ENCODE data around the gene WEE2.

The WEE2 gene

DNA sequence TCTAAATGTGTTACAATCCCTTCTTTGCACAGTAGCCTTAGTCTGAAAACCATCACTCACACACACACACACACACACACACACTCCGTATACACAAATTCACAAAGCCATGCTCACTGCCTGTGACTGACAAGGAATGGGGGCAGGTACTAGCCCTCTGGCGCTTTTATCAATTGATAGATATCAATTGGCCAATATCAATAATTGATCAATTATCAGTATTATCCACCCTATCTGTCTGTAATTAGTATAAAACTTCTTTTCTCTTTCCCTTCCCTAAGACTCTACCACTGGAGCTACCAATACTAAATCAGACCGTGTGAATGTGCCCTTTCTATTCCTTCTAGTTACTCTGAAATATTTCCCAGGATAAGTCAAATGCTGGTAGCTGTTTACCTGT lies 8.3 kb upstream of the WEE2 start:
- TF ChIP-seq POLR2AphosphoS5 (IDR thresholded peaks at IDR 0.05; ENCODE audit: low read depth, low read length) (no peak), SIN3A (IDR thresholded peaks at IDR 0.05; ENCODE audit: borderline replicate concordance, insufficient read depth, low read length) (no peak), FOXP2 (optimal IDR thresholded peaks at IDR 0.05; ENCODE audit: borderline replicate concordance, extremely low read depth, extremely low read length, insufficient read depth) (no peak)

DNA sequence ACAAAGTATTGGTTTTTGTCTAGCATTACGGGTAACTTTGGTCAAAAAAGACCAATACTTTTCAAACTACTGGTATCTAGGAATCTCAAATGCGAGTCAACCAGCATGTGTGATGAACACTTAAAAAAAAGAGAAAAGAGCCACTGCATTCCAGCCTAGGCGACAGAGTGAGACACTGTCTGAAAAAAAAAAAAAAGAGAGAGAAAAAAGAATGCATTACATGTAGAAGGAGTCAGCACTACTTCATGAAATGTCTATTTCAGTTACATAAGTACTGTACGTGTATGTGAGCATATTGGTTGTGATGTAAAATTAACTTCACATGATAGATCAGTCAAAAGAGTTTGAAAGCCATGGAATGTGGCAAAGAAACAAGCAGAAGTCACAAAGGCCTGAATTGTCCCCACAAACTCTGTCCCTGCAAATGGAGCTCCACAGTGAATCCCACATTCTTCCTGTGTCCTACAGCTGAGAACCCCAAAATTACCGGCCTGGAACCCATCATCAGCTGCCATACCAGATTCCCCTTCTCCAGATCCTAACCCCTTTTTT lies 7.8 kb upstream of the WEE2 start:
- TF ChIP-seq FOXP2 (optimal IDR thresholded peaks at IDR 0.05; ENCODE audit: borderline replicate concordance, extremely low read depth, extremely low read length, insufficient read depth) (no peak), POLR2AphosphoS5 (IDR thresholded peaks at IDR 0.05; ENCODE audit: low read depth, low read length) (no peak), TAF1 (IDR thresholded peaks at IDR 0.05; ENCODE audit: borderline replicate concordance, insufficient read depth, low read length) (no peak)
- TF ChIP-seq, protein P1, sequence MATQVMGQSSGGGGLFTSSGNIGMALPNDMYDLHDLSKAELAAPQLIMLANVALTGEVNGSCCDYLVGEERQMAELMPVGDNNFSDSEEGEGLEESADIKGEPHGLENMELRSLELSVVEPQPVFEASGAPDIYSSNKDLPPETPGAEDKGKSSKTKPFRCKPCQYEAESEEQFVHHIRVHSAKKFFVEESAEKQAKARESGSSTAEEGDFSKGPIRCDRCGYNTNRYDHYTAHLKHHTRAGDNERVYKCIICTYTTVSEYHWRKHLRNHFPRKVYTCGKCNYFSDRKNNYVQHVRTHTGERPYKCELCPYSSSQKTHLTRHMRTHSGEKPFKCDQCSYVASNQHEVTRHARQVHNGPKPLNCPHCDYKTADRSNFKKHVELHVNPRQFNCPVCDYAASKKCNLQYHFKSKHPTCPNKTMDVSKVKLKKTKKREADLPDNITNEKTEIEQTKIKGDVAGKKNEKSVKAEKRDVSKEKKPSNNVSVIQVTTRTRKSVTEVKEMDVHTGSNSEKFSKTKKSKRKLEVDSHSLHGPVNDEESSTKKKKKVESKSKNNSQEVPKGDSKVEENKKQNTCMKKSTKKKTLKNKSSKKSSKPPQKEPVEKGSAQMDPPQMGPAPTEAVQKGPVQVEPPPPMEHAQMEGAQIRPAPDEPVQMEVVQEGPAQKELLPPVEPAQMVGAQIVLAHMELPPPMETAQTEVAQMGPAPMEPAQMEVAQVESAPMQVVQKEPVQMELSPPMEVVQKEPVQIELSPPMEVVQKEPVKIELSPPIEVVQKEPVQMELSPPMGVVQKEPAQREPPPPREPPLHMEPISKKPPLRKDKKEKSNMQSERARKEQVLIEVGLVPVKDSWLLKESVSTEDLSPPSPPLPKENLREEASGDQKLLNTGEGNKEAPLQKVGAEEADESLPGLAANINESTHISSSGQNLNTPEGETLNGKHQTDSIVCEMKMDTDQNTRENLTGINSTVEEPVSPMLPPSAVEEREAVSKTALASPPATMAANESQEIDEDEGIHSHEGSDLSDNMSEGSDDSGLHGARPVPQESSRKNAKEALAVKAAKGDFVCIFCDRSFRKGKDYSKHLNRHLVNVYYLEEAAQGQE (IDR thresholded peaks at IDR 0.05; ENCODE audit: insufficient read depth in 1 of 2, low read depth in 2 of 2, low read length in 2 of 2): no peak

DNA sequence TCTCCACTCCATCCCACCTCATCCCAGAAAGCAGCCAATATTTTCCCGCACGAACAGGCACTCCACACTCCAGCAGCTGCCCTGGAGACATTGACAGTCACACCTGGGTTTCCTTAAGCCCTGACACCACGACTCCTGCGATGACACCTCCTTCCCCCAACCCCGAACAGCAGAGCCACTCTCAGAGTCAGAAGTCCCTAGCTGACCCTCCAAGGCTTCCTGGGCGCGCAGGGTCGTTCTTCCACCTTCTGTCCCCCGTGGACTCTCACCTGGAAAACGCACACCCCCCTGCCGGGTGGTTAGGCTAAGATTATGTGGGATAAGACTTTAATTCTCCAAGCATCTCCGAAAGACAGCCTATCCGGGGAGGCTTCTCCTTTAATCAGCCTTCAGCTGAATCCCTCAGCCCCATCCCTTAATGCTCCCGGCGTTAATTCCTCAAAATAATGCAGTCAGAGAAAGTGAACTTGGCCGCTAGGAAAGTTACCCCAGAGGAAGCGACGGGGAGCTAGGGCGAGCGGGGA lies 7.2 kb upstream of the WEE2 start:
- TF ChIP-seq SIN3A (IDR thresholded peaks at IDR 0.05; ENCODE audit: borderline replicate concordance, insufficient read depth, low read length): no peak

DNA sequence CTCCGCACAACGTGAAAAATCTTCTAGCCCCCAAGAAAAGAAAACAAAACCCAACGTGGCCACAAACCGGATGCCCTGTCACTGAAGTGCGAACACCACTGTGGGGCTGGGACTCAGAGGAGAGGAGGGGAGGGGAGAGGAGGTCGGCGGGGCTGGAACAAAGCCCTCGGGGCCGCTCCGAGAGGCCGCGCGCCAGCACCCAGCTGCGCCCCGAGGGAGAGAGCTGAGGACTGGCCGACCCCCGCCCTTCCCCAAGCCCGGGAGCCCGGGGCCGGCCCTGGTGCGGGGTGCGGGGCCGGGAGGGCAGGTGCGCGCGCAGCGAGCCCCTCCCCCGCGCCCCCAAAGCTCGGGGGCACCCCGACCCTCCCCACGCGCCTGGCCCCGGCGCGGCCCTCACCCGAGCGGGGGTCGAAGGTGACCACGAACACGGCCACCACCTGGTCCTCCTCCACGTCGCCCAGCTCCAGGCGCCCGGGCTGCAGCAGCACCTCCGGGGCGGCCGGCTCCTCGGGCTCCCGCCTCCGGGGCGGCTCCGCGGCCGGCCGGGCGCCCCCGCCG lies 6.6 kb upstream of the WEE2 start:
- TF ChIP-seq, protein P1 (IDR thresholded peaks at IDR 0.05; ENCODE audit: insufficient read depth in 1 of 2, low read depth in 2 of 2, low read length in 2 of 2): no peak
- TF ChIP-seq TAF1 (IDR thresholded peaks at IDR 0.05; ENCODE audit: borderline replicate concordance, insufficient read depth, low read length) (no peak), SIN3A (IDR thresholded peaks at IDR 0.05; ENCODE audit: borderline replicate concordance, insufficient read depth, low read length) (no peak), FOXP2 (optimal IDR thresholded peaks at IDR 0.05; ENCODE audit: borderline replicate concordance, extremely low read depth, extremely low read length, insufficient read depth) (no peak), POLR2AphosphoS5 (IDR thresholded peaks at IDR 0.05; ENCODE audit: low read depth, low read length) (no peak)

DNA sequence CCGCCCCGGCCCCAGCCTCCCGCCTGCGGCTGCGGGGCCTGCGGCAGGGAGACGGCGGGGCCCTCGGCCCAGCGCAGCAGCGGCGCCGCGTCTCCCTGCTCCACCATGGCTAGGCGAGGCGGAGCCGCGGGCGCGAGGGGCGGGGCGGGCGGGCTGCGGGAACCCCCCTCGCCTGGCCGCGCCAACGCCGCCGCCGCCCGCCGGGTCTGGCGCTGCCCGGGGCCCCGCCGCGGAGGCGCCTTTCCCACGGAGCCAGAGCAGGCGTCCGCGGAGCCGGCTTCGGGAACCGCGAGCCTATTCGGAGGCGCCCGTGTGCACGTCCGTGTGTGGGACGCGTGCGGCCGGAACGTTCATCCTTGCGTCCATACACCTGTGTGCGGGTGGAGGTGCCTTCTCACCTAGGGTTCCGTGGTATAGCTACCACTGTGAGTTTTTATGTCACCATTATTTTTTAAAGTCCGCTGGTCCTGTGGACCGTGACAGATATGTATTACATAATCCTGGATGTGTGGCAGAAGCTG lies 6.0 kb upstream of the WEE2 start, which contains the start of gene DENND11:
Gene DENND11, minus strand, starts transcription at position 120 of the 521 bp plus-strand sequence. Its CDS starts 13 bp downstream, at position 107.
- no peak for TF ChIP-seq POLR2AphosphoS5 (IDR thresholded peaks at IDR 0.05; ENCODE audit: low read depth, low read length)
- TF ChIP-seq, protein P1 (IDR thresholded peaks at IDR 0.05; ENCODE audit: insufficient read depth in 1 of 2, low read depth in 2 of 2, low read length in 2 of 2): no peak
- TF ChIP-seq SIN3A (IDR thresholded peaks at IDR 0.05; ENCODE audit: borderline replicate concordance, insufficient read depth, low read length): no peak
- no peak for TF ChIP-seq TAF1 (IDR thresholded peaks at IDR 0.05; ENCODE audit: borderline replicate concordance, insufficient read depth, low read length)
- TF ChIP-seq FOXP2 (optimal IDR thresholded peaks at IDR 0.05; ENCODE audit: borderline replicate concordance, extremely low read depth, extremely low read length, insufficient read depth): no peak

DNA sequence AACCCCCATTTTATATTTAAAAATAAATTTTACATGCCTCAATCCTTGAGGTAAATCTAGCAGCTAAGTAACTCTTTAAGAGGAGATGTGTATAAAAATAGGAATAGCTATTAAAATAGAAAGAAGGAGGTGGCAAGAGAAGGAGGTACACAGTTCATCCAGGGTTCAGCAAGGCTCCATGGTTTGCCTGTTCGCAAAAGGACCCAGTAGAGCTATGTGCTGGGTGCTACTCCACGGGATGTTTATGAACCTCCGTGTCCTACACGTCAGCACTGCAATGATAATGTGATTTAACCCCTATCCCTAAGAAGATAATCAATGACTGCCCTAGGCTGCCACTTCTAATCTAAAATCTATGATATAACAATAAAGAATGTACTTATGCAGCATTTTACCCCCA lies 5.3 kb upstream of the WEE2 start:
- TF ChIP-seq POLR2AphosphoS5 (IDR thresholded peaks at IDR 0.05; ENCODE audit: low read depth, low read length) (no peak), FOXP2 (optimal IDR thresholded peaks at IDR 0.05; ENCODE audit: borderline replicate concordance, extremely low read depth, extremely low read length, insufficient read depth) (no peak), TAF1 (IDR thresholded peaks at IDR 0.05; ENCODE audit: borderline replicate concordance, insufficient read depth, low read length) (no peak), SIN3A (IDR thresholded peaks at IDR 0.05; ENCODE audit: borderline replicate concordance, insufficient read depth, low read length) (no peak)
- TF ChIP-seq, protein P1 (IDR thresholded peaks at IDR 0.05; ENCODE audit: insufficient read depth in 1 of 2, low read depth in 2 of 2, low read length in 2 of 2): no peak

Data from PFSK-1 (cell line).